ENCODE results near the gene ST8SIA1.

DNA sequence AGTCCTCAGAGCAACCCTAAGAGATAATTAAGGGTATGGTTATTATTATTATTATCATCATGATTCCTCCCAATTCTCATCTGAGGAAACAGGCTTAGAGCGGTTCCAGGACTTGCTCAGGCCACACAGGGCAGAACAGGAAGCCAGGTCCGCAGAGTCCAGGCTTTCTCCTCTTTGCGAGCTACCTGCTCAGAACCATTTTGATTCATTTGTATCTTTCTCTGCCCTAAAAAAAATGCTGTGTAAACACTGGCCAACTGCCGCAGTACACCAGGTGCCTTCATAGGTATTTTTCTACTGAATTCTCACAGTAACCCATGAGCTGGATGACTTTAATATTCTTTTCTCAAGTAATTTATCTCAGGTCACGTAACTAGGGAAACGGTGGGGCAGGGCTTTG is 45.3 kb downstream of the ST8SIA1 start:
- TF ChIP-seq, protein P1, sequence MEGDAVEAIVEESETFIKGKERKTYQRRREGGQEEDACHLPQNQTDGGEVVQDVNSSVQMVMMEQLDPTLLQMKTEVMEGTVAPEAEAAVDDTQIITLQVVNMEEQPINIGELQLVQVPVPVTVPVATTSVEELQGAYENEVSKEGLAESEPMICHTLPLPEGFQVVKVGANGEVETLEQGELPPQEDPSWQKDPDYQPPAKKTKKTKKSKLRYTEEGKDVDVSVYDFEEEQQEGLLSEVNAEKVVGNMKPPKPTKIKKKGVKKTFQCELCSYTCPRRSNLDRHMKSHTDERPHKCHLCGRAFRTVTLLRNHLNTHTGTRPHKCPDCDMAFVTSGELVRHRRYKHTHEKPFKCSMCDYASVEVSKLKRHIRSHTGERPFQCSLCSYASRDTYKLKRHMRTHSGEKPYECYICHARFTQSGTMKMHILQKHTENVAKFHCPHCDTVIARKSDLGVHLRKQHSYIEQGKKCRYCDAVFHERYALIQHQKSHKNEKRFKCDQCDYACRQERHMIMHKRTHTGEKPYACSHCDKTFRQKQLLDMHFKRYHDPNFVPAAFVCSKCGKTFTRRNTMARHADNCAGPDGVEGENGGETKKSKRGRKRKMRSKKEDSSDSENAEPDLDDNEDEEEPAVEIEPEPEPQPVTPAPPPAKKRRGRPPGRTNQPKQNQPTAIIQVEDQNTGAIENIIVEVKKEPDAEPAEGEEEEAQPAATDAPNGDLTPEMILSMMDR (IDR thresholded peaks at IDR 0.05), result no peak
- no peak for TF ChIP-seq POLR2A (IDR thresholded peaks at IDR 0.05)

Data from right lobe of liver (tissue), 4 donors.